HK-2 (cell line): Measurements from ENCODE around the gene TYROBP.
"Not testable (repeated sequence)": the region's sequence is repeated elsewhere in the genome, so short reads cannot be mapped to it uniquely, and the experiment has no call there.

ENCODE experiments used
- DNase-seq: peaks from one replicate; pipeline ENCODE4 v3.0.0-alpha.2; 2018; ENCODE audit not compliant: unreplicated experiment

The TYROBP gene

GRCh38 chr19:35899547-35900214 is 8.4 kb downstream of the TYROBP start:
- peak; percentile 80 for DNase-seq

GRCh38 chr19:35898499-35898809 is 9.6 kb downstream of the TYROBP start:
- DNase-seq: no peak

GRCh38 chr19:35897706-35898451 is 10.2 kb downstream of the TYROBP start:
- DNase-seq: no peak

GRCh38 chr19:35896643-35897040 is 11.5 kb downstream of the TYROBP start:
- DNase-seq: no peak

- no peak for DNase-seq
Observed at GRCh38 chr19:35895911-35896642, 12.0 kb downstream of the TYROBP start.

GRCh38 chr19:35894342-35894741 is 13.8 kb downstream of the TYROBP start:
- DNase-seq: no peak

- DNase-seq: not testable (repeated sequence)
Observed at GRCh38 chr19:35891819-35892218, 16.3 kb downstream of the TYROBP start.

- DNase-seq: no peak
Observed at GRCh38 chr19:35890113-35890650, 17.9 kb downstream of the TYROBP start.

- DNase-seq: no peak
Observed at GRCh38 chr19:35889370-35890112, 18.6 kb downstream of the TYROBP start.

GRCh38 chr19:35888398-35888797 is 19.7 kb downstream of the TYROBP start:
- DNase-seq: no peak

GRCh38 chr19:35887197-35887596 is 20.9 kb downstream of the TYROBP start:
- no peak for DNase-seq

GRCh38 chr19:35885904-35886303 is 22.2 kb downstream of the TYROBP start:
- no peak for DNase-seq

- DNase-seq: no peak
Observed at GRCh38 chr19:35885225-35885738, 22.8 kb downstream of the TYROBP start.

- DNase-seq: no peak
Observed at GRCh38 chr19:35883882-35884281, 24.2 kb downstream of the TYROBP start.

- DNase-seq: no peak
Observed at GRCh38 chr19:35882114-35882832, 25.8 kb downstream of the TYROBP start.

GRCh38 chr19:35879770-35880317 is 28.3 kb downstream of the TYROBP start:
- peak; percentile 92 for DNase-seq

GRCh38 chr19:35879068-35879467 is 29.0 kb downstream of the TYROBP start:
- DNase-seq: no peak

- no peak for DNase-seq
Observed at GRCh38 chr19:35874392-35874930, 33.6 kb downstream of the TYROBP start.

- DNase-seq: no peak
Observed at GRCh38 chr19:35872180-35872579, 35.9 kb downstream of the TYROBP start.

GRCh38 chr19:35871611-35872010 is 36.5 kb downstream of the TYROBP start:
- DNase-seq: no peak
